ENCODE measurements around the gene TAPBP.

TAPBP gene

DNA sequence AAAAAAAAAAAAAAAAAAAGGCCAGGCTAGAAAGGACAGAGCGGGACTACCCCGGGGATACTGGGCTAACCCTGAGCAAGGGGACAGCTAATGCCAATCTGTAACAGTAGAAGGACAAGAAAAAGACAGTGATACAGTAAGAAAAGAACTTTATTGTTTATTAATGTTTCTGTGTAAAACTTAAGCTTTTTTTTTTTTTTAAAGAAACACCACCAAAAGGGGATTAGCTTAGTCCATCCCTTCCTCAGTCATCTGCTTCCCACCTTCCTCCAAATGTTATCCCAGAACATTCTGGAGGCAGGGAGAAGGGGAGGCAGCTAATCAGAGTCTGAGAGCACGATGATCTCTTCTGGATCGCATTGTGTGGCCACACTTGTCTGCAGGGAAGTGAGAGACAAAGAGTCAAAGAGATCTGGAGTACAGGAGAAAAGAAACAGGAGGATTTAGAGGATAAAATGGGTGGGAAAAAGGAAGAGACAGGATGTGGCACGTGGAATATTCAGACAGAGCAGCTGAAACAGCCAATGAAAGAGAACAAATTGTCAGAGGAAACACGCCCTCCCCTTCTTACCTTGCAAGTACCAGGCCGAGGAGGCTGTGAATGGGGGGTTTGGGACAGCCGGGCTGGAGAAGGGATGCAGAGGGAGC, 4.7 kb upstream of the TAPBP start:
- no peak for DNase-seq

DNA sequence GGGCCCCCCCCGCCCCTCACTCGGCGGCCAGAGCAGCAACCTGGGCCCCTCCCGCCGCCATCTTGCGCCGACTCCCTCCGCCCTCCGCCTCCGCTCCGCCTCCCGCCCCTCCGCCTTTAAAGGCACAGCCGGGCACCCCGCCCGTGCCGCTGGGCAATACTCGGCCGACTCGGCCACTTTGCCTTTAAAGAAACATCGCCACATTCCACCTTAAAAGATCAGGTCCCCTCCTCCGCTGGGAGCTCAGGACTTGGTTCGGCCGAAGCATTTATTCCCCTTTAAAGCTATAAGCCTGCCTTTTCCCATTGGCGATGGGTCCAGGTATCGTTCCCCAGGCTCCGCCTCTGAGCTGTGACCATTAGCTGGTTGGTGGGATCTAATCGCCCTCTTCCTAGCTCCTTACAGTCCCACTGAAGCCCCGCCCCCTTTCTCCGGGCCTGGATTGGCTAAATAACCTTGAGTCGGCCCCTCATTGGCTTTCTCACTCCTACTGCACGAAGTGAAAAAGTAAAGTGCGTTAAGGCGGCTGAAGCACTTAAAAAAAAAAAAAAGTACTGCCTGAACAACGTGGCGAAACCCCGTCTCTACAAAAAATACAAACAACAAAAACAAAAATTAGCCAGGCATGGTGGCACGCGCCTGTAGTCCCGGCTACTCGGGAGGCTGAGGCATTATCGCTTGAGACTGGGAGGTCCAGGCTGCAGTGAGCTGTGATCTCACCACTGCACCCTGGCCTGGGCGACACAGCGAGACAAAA, 4.0 kb upstream of the TAPBP start, which contains the start of gene ZBTB22:
ZBTB22 (minus strand) TSS at position 76 of the 757 bp plus-strand sequence. CDS start 828 bp downstream, outside the sequence.
- DNase-seq = peak; percentile 98 to 99 (median 99)

GRCh38 chr6:33317419-33317668, 3.5 kb upstream of the TAPBP start:
- no peak for DNase-seq

- DNase-seq = peak in 1 of 3 donors; percentile 24
Measured at GRCh38 chr6:33316603-33317418, 2.9 kb upstream of the TAPBP start.

GRCh38 chr6:33315793-33316602, 2.1 kb upstream of the TAPBP start:
- DNase-seq = no peak

DNA sequence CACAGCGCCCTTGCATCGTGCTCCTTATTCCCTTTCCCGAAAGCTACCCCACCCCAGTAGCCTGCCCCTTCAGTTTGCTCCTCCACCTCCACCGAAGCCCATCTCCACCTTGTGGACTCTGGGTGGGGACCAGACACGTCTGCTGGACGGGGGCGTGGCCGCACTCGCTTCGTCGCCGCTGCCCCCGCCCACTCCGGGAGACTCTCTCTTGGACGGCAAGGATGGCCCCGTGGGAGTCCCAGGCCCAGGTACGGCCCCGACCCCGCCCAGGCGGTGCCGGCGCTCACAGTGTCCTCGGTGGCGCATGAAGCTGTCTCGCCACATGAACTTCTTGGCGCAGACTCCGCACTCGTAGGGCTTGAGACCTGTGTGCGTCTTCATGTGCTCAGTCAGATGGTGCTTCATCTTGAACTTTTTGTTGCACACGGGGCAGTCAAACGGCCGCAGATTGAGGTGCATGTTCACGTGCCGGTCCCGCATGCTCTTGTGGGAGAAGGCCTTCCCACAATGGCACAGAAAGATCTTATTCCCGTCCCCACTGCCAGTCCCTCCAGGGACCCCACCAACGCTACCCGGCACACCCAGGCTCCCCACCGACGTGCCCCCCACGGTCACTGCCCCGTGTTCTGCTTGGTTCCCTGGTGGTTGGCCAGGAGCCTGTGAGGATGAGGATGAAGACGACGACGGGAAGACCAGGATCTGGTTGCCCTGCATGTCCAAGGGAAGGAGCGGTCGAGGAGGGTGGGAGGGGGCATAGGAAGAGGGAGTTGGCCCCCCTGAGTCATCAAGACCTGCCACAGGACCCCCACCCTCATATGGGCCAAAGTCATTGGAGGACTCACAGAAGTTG, 1.3 kb upstream of the TAPBP start:
- DNase-seq = peak in 1 of 3 donors; percentile 46

DNA sequence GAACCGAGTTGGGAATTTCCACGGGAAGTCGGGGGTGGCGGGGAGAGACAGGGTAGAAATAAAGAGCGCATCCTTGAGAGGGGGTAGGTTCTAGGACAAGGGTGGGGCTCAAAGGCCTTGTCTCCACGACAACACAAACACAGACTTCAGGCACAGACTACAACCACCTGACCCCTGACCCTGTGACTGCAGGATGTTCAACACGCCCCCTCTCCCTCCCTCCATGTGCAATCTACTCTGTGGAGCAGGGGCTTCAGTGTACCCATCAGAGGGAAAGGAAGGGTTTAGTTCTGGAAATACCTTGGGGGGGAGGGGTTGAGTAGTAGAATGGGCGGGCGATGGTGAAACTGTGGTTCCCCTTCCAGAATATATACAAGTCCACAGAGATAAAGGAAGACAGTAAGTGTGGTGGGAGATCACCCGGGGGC, 651 bp upstream of the TAPBP start:
- DNase-seq = peak; percentile 95 to 97 (median 95)

DNA sequence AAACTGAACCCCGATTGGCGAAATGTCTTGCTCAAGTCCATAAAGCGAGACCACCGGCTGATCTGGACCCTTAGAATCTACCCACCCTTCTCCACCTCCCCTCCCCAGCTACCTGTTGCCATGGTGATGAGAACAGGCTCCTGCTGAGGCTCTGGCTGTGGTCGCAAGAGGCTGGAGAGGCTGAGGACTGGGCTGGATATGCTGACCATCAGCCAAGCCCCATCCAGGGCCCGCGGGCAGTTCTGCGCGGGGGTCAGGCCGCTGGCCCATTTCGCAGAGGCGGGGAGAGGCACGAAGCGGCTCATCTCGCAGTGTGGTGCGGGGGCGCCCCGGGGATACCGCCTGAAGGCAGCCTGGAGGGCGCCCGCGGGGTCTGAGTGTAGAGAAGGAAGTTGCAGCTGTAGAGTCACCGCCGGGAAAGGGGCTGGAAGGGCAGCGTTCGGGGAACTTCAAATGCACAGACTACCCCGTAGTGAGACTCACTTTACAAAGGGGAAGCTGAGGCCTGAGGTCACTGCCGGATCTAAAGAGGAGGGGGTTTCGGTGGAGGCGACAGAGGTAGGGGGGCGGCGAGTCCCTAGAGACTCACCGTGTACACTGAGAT, 671 bp downstream of the TAPBP start:
- peak; percentile 94 to 96 (median 95) for DNase-seq

GRCh38 chr6:33312361-33313104, 1.3 kb downstream of the TAPBP start:
- DNase-seq = peak; percentile 67 to 84 (median 71)

DNA sequence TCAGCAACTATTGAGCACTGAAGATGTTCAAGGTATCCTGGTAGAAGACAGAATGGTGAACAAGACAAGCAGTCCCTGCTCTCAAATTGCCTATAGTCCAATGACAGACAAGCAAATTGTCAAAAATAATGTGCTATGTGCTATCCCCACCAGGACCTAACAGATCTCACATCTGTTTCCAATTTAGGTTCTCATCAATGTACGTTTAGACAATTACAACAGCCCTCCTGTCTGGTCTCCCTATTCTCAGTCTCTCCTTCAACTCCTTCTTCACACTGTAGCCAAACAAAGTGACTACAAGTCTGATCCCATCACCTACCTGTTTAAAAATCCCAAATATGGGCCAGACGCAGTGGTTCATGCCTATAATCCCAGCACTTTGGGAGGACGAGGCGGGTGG, 7.5 kb downstream of the TAPBP start:
- DNase-seq = no peak

DNA sequence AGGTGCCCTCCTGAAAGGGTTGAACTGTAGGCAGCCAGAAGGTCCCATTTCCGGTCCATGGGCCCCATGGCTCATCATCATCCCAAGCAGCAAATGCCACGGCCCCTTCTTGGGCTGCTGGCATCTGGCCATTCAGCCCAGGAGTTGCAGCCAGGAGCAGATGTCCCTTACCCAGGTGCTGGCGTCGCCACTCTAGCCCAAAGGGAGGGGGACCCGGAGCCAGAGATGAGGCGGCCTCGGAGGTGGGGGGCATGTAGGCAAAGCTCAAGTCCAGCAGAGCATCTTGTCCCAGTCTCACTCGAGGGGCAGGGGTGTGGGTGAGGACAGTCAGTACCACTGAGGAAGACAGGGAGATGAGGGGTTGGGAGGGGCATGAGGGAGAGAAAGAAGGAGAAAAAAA, 8.8 kb downstream of the TAPBP start:
- no peak for DNase-seq

- no peak for DNase-seq
Measured at GRCh38 chr6:33304216-33304615, 9.7 kb downstream of the TAPBP start.

- no peak for DNase-seq
Measured at GRCh38 chr6:33301877-33302276, 12.0 kb downstream of the TAPBP start.

- DNase-seq = peak; percentile 97 to 99 (median 98)
Measured at GRCh38 chr6:33299237-33299944, 14.5 kb downstream of the TAPBP start.

DNA sequence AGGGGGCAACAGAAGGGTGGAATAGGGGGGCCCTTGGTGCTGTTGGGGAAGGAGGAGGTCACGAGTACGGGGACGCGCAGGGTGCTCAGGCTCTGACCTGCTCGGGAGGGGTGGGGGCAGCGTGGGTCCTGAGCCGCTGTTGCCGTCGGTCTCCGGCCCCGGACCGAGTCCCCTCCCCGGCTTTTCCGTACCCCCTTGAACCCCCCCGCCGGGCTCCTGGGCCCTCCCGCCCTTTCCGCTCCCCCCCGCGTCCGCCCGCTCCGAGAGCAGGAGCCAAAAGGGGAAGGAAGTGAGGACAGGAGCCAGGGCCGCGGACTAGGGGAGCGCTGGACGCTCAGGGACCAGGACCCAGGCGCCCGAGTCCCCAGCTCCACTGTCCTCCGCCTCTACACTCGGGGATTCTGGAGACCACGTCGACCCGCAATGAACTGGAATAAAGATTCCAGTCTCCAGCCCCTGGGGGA, 15.1 kb downstream of the TAPBP start, which contains the start of gene RGL2:
RGL2 (minus strand) TSS at position 170 of the 464 bp plus-strand sequence. CDS start 332 bp downstream, outside the sequence.
- peak; percentile 63 to 82 (median 68) for DNase-seq

GRCh38 chr6:33297956-33298772, 15.7 kb downstream of the TAPBP start:
- peak; percentile 76 to 81 (median 79) for DNase-seq

- peak in 2 of 3 donors; percentile 44 to 52 for DNase-seq
Measured at GRCh38 chr6:33297406-33297955, 16.4 kb downstream of the TAPBP start.

- DNase-seq = no peak
Measured at GRCh38 chr6:33296797-33297405, 17.0 kb downstream of the TAPBP start.
